ENCODE measurements around the gene MSL3. TPM values are rescaled to one million over a fixed set of nuclear protein-coding genes. Genes with fewer than 3 reads are reported as not detected.

The MSL3 gene
- polyA plus RNA-seq, 1 donor from 2014 or later: 37.2 TPM

GRCh38 chrX:11765449-11765848 is 7.4 kb downstream of the MSL3 start:
- Histone ChIP-seq H3K36me3 (ENCODE audit: insufficient read depth, low read length) (no peaks in the 10 kb centered on the region), H3K79me2 (replicated peaks; ENCODE audit: insufficient read depth, low read length) (no peaks in the 10 kb centered on the region)

GRCh38 chrX:11766487-11766886 is 8.4 kb downstream of the MSL3 start:
- Histone ChIP-seq H3K9ac (ENCODE audit: low read length) (no peak overlapping the region), H3K9me3 (ENCODE audit: low read length) (no peaks in the 10 kb centered on the region), H3K9me2 (ENCODE audit: insufficient read depth, low read length) (no peaks in the 10 kb centered on the region), H3K4me2 (ENCODE audit: low read length) (no peak overlapping the region), H3F3A (ENCODE audit: insufficient read depth, low read length, poor library complexity, severe bottlenecking) (no peaks in the 10 kb centered on the region), H3K36me3 (ENCODE audit: insufficient read depth, low read length) (no peaks in the 10 kb centered on the region), H3K79me2 (replicated peaks; ENCODE audit: insufficient read depth, low read length) (no peaks in the 10 kb centered on the region), H4K20me1 (ENCODE audit: insufficient read depth) (no peaks in the 10 kb centered on the region), H2AFZ (ENCODE audit: low read depth, low read length) (no peak overlapping the region), H3K4me3 (ENCODE audit: low read length) (no peak overlapping the region), H3K27ac (ENCODE audit: low read length) (no peak overlapping the region), H3K27me3 (ENCODE audit: insufficient read depth, low read depth, low read length) (no peaks in the 10 kb centered on the region)
- TF ChIP-seq MXI1 (conservative IDR thresholded peaks at IDR 0.05; ENCODE audit: poor library complexity, severe bottlenecking) (no peak), TAF1 (IDR thresholded peaks at IDR 0.05; ENCODE audit: low read depth) (no peak), SMC3 (conservative IDR thresholded peaks at IDR 0.05; ENCODE audit: poor library complexity) (no peak)

More at GRCh38 chrX:11765449-11765848, 7.4 kb downstream of the MSL3 start:
- Histone ChIP-seq H2AFZ (ENCODE audit: low read depth, low read length) (no peak overlapping the region), H3K4me3 (ENCODE audit: low read length) (no peak overlapping the region), H3K27ac (ENCODE audit: low read length) (no peak overlapping the region), H3F3A (ENCODE audit: insufficient read depth, low read length, poor library complexity, severe bottlenecking) (no peaks in the 10 kb centered on the region), H3K9me2 (ENCODE audit: insufficient read depth, low read length) (no peaks in the 10 kb centered on the region), H3K9me3 (ENCODE audit: low read length) (no peaks in the 10 kb centered on the region), H3K9ac (ENCODE audit: low read length) (no peak overlapping the region), H3K4me2 (ENCODE audit: low read length) (no peak overlapping the region), H4K20me1 (ENCODE audit: insufficient read depth) (no peaks in the 10 kb centered on the region), H3K27me3 (ENCODE audit: insufficient read depth, low read depth, low read length) (no peaks in the 10 kb centered on the region)
- TF ChIP-seq POLR2AphosphoS5 (IDR thresholded peaks at IDR 0.05) (no peak), REST (IDR thresholded peaks at IDR 0.05; ENCODE audit: borderline replicate concordance) (no peak), EP300 (conservative IDR thresholded peaks at IDR 0.05; ENCODE audit: poor library complexity, severe bottlenecking) (no peak), TAF1 (IDR thresholded peaks at IDR 0.05; ENCODE audit: low read depth) (no peak), CTCF (IDR thresholded peaks at IDR 0.05; ENCODE audit: poor library complexity, severe bottlenecking) (no peak), EZH2 (IDR thresholded peaks at IDR 0.05; ENCODE audit: borderline replicate concordance, insufficient read depth, low read length, poor library complexity, severe bottlenecking) (no peak), RAD21 (conservative IDR thresholded peaks at IDR 0.05) (no peak), SMC3 (conservative IDR thresholded peaks at IDR 0.05; ENCODE audit: poor library complexity) (no peak), MXI1 (conservative IDR thresholded peaks at IDR 0.05; ENCODE audit: poor library complexity, severe bottlenecking) (no peak)

GRCh38 chrX:11768039-11768438 is 10.0 kb downstream of the MSL3 start:
- no peak overlapping the region for H3K4me2 ChIP-seq (ENCODE audit: low read length)
- no peak overlapping the region for H3K27ac ChIP-seq (ENCODE audit: low read length)
- H3K27me3 ChIP-seq (ENCODE audit: insufficient read depth, low read depth, low read length): no peaks in the 10 kb centered on the region
- no peak overlapping the region for H3K9ac ChIP-seq (ENCODE audit: low read length)
- no peaks in the 10 kb centered on the region for H3K79me2 ChIP-seq (replicated peaks; ENCODE audit: insufficient read depth, low read length)
- no peaks in the 10 kb centered on the region for H3K36me3 ChIP-seq (ENCODE audit: insufficient read depth, low read length)
- no peak overlapping the region for H3K4me3 ChIP-seq (ENCODE audit: low read length)
- TF ChIP-seq MXI1 (conservative IDR thresholded peaks at IDR 0.05; ENCODE audit: poor library complexity, severe bottlenecking) (no peak), EZH2 (IDR thresholded peaks at IDR 0.05; ENCODE audit: borderline replicate concordance, insufficient read depth, low read length, poor library complexity, severe bottlenecking) (no peak), RAD21 (conservative IDR thresholded peaks at IDR 0.05) (no peak), EP300 (conservative IDR thresholded peaks at IDR 0.05; ENCODE audit: poor library complexity, severe bottlenecking) (no peak), SMC3 (conservative IDR thresholded peaks at IDR 0.05; ENCODE audit: poor library complexity) (no peak), TAF1 (IDR thresholded peaks at IDR 0.05; ENCODE audit: low read depth) (no peak), CTCF (IDR thresholded peaks at IDR 0.05; ENCODE audit: poor library complexity, severe bottlenecking) (no peak), REST (IDR thresholded peaks at IDR 0.05; ENCODE audit: borderline replicate concordance) (no peak), POLR2AphosphoS5 (IDR thresholded peaks at IDR 0.05) (no peak)
- H3K9me3 ChIP-seq (ENCODE audit: low read length): no peaks in the 10 kb centered on the region
- H3K9me2 ChIP-seq (ENCODE audit: insufficient read depth, low read length): no peaks in the 10 kb centered on the region
- no peak overlapping the region for H2AFZ ChIP-seq (ENCODE audit: low read depth, low read length)
- H3F3A ChIP-seq (ENCODE audit: insufficient read depth, low read length, poor library complexity, severe bottlenecking): no peaks in the 10 kb centered on the region
- no peaks in the 10 kb centered on the region for H4K20me1 ChIP-seq (ENCODE audit: insufficient read depth)

Measured in neural cell (in vitro differentiated cells).